AG04450 (cell line): Measurements from ENCODE around the gene PEPD. TPM values are rescaled to one million over a fixed set of nuclear protein-coding genes. Genes with fewer than 3 reads are reported as not detected.

Source experiments
- CTCF ChIA-PET: fragments of 300-600, 350-600 bp; formaldehyde crosslinking; extraction: SDS; loops from one replicate; lab custom pipeline; 2022; ENCODE audit warnings: antibody characterized with exemption, inconsistent platforms; lab: Charles Lee
- POLR2A ChIA-PET: fragments of 350-600 bp; formaldehyde crosslinking; extraction: SDS; loops from one replicate; lab custom pipeline; 2021; ENCODE audit warnings: antibody characterized with exemption, inconsistent platforms; lab: Yijun Ruan, JAX
- DNase-seq: peaks from one replicate; pipeline ENCODE4 v3.0.0-alpha.2; 2011; ENCODE audit warnings: low read depth, low spot score
- H3K27ac ChIP-seq: one replicate; pipeline ENCODE4 v1.5.1; 2012; ENCODE audit warnings: low read depth, low read length, control low read depth
- H3K27me3 ChIP-seq: one replicate; pipeline ENCODE4 v1.6.0; 2012; ENCODE audit warnings: low read length; ENCODE audit not compliant: control insufficient read depth, insufficient read depth
- H3K4me3 ChIP-seq: 2 replicates; pipeline ENCODE4 v1.5.1; 2011; ENCODE audit warnings: mild to moderate bottlenecking, low read depth, low read length, control low read depth
- H3K9me3 ChIP-seq: 2 replicates; pipeline ENCODE4 v1.5.1; 2012; ENCODE audit warnings: low read length; ENCODE audit not compliant: control insufficient read depth, insufficient read depth
- polyA plus RNA-seq: library from polyadenylated mRNA; depleted of rRNA; stranded (reverse); fragments of >200 nt; gene quantifications from 2 replicates; pipeline ENCODE4 v1.2.3, GENCODE V29; 2011
- TF ChIP-seq, protein P1 (sequence below): IDR thresholded peaks from 2 replicates; pipeline ENCODE4 v1.5.1; 2011; ENCODE audit warnings: low read depth, low read length, control low read depth, inconsistent platforms

The PEPD gene
- polyA plus RNA-seq, 1 experiment, result 67.1 TPM

DNA sequence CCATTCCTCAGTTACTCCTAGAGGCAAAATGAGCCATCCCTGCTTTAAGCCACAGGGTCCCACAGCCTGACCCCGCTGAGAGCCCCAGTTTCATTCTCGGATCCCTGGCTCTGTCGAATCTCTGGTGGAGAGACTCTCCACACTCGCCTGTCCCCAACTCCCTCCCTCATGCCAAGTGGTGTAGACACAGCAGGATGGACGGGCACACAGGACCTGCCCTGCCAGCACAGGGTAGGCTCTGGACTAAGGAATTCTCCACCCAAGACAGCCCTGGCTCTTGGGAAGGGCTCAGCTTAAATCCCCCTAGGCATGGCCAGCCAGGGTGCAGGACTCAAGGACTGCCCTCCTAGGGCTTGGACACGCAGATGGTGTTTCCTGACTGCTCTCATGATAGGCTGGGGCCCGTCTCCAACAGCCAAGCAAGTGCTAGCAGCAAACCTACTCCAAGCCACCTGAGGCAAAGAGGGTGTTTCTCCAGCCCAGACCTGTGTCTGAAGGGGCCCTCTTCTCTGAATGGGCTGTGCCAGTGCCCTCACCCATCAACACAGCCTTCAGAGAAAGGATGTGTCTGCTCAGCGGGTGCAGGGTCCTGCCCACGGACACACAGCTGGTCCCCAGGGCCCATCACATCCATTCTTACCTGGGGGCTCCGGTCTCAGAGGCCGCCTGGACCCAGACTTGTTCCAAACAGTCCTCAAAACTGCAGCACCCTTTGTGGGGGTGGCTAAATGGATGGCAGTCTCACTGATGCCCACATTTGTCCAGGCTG, 65.3 kb downstream of the PEPD start:
- no peak overlapping the region for H3K4me3 ChIP-seq
- H3K27me3 ChIP-seq, result no peaks in the 10 kb centered on the region
- TF ChIP-seq, protein P1, sequence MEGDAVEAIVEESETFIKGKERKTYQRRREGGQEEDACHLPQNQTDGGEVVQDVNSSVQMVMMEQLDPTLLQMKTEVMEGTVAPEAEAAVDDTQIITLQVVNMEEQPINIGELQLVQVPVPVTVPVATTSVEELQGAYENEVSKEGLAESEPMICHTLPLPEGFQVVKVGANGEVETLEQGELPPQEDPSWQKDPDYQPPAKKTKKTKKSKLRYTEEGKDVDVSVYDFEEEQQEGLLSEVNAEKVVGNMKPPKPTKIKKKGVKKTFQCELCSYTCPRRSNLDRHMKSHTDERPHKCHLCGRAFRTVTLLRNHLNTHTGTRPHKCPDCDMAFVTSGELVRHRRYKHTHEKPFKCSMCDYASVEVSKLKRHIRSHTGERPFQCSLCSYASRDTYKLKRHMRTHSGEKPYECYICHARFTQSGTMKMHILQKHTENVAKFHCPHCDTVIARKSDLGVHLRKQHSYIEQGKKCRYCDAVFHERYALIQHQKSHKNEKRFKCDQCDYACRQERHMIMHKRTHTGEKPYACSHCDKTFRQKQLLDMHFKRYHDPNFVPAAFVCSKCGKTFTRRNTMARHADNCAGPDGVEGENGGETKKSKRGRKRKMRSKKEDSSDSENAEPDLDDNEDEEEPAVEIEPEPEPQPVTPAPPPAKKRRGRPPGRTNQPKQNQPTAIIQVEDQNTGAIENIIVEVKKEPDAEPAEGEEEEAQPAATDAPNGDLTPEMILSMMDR, result no peak
- CTCF ChIA-PET, result interaction anchor here (0.6 kb wide), 1 partner anchor 1583 kb away, joined by 3 read pairs; no protein-coding TSS in a partner anchor
- H3K9me3 ChIP-seq, result no peaks in the 10 kb centered on the region
- H3K27ac ChIP-seq, result no peak overlapping the region
- POLR2A ChIA-PET, result no interaction called here
- no peak for DNase-seq

DNA sequence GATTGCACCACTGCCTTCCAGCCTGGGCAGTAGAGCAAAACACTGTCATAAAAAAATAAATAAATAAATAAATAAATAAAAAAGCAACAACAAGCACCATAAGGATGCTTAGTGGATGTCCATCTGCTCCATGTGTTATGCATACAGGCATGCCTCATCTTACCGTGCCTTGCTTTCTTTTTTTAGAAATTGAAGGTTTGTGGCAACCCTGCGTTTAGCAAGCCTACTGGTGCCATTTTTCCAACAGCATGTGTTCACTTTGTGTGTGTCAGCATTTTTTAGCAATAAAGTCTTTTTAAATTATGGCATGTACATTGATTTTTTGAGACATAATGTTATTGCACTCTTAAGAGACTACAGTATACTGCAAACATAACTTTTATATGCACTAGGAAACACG, 68.3 kb downstream of the PEPD start:
- POLR2A ChIA-PET, result no interaction called here

DNA sequence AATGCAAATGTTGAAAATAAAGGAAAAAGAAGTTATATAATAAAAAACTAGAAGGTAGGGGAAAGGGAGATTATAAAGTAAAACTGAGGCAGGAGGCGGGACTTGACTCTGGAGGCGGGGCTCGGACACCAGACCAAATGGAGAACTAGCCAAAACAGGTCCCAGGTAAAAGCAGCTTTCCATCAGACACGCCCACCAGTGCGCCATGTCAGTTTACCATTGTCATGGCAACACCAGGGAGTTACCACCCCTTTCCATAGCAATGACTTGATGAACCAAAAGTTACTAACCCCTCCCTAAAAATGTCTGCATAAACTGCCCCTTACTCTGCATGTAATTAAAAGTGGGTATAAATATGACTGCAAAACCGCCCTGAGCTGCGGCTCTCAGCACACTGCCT, 70.9 kb downstream of the PEPD start:
- CTCF ChIA-PET, result interaction anchor here (1.0 kb wide), 1 partner anchor 216 kb away, joined by 3 read pairs; no protein-coding TSS in a partner anchor
- POLR2A ChIA-PET, result no interaction called here
- Histone ChIP-seq H3K27me3 (no peaks in the 10 kb centered on the region), H3K9me3 (no peaks in the 10 kb centered on the region), H3K4me3 (no peak overlapping the region), H3K27ac (no peak overlapping the region)
- TF ChIP-seq, protein P1, result no peak
- no peak for DNase-seq

More for the DNA sequence above, 68.3 kb downstream of the PEPD start:
- H3K9me3 ChIP-seq, result no peaks in the 10 kb centered on the region
- no peak for DNase-seq
- H3K27ac ChIP-seq, result no peak overlapping the region
- H3K27me3 ChIP-seq, result no peaks in the 10 kb centered on the region
- CTCF ChIA-PET, result interaction anchor here (2.1 kb wide), 1 partner anchor 23 kb away, joined by 14 read pairs; no protein-coding TSS in a partner anchor
- TF ChIP-seq, protein P1, result no peak
- no peak overlapping the region for H3K4me3 ChIP-seq

DNA sequence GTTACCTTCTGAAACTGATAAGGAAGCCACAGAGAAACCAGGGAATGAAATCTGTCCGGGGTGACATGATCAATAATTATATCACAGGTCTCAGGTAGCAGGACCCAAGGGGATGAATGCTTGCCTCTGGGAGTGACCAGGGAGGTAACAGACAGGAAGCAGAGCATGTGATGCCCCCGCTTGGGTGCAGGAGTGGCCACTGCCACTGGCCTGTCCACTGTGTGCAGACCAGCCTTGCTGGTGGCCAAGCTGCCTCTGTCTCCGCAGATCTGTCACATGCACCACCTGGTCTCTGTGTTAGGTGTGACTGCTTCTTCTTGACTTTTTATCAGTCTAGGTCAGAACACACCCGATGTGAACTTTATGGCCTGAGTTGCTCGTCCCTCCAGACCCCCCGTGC, 71.8 kb downstream of the PEPD start:
- TF ChIP-seq, protein P1, result no peak
- Histone ChIP-seq H3K4me3 (no peak overlapping the region), H3K27me3 (no peaks in the 10 kb centered on the region), H3K9me3 (no peaks in the 10 kb centered on the region), H3K27ac (no peak overlapping the region)
- no peak for DNase-seq
- ChIA-PET CTCF (interaction anchor here (1.8 kb wide), 1 partner anchor 20 kb away, joined by 5 read pairs; no protein-coding TSS in a partner anchor), POLR2A (no interaction called here)

DNA sequence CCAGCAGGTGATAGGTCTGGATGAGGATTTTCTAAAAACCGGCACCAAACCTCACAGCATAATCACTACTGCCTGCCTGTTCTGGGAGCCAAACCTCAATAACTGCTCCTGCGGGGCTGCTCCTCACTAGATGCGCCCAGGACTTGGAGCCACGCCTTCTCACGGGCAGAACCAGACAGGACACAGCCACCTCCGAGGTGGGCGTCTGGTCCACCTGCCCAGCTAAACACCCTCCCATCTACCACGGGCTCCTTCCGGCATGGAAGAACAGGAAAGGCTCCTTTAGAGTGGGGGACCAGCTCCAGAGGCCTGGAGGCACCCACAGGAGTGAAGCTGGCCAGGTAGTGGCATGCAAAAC, 73.5 kb downstream of the PEPD start:
- DNase-seq, result no peak
- H3K4me3 ChIP-seq, result no peak overlapping the region
- H3K27ac ChIP-seq, result no peak overlapping the region
- ChIA-PET POLR2A (no interaction called here), CTCF (no interaction called here)
- H3K27me3 ChIP-seq, result no peaks in the 10 kb centered on the region
- TF ChIP-seq, protein P1, result no peak
- no peaks in the 10 kb centered on the region for H3K9me3 ChIP-seq
